OCI-LY1 (cell line): Measurements from ENCODE around the gene TNS3.

Experiments
- CTCF ChIP-seq: fragments of 200-600 bp; sonication (generic), shearing (Covaris generic); IDR thresholded peaks from 2 replicates; pipeline ENCODE4 v1.5.1; 2017; ENCODE audit warnings: mild to moderate bottlenecking, antibody characterized with exemption, low read length, moderate library complexity, mixed read lengths
- EZH2 ChIP-seq: fragments of 200-600 bp; sonication (generic), shearing (Covaris generic); IDR thresholded peaks from 2 replicates; pipeline ENCODE4 v1.8.0; 2017; ENCODE audit warnings: borderline replicate concordance, mixed run types, mild to moderate bottlenecking, antibody characterized with exemption, low read length, moderate library complexity, mixed read lengths

GRCh38 chr7:47497367-47498096 is 84.4 kb downstream of the TNS3 start:
- TF ChIP-seq CTCF (no peak), EZH2 (no peak)
